Measurements from ENCODE around the gene ATG2B.

ATG2B gene, protein sequence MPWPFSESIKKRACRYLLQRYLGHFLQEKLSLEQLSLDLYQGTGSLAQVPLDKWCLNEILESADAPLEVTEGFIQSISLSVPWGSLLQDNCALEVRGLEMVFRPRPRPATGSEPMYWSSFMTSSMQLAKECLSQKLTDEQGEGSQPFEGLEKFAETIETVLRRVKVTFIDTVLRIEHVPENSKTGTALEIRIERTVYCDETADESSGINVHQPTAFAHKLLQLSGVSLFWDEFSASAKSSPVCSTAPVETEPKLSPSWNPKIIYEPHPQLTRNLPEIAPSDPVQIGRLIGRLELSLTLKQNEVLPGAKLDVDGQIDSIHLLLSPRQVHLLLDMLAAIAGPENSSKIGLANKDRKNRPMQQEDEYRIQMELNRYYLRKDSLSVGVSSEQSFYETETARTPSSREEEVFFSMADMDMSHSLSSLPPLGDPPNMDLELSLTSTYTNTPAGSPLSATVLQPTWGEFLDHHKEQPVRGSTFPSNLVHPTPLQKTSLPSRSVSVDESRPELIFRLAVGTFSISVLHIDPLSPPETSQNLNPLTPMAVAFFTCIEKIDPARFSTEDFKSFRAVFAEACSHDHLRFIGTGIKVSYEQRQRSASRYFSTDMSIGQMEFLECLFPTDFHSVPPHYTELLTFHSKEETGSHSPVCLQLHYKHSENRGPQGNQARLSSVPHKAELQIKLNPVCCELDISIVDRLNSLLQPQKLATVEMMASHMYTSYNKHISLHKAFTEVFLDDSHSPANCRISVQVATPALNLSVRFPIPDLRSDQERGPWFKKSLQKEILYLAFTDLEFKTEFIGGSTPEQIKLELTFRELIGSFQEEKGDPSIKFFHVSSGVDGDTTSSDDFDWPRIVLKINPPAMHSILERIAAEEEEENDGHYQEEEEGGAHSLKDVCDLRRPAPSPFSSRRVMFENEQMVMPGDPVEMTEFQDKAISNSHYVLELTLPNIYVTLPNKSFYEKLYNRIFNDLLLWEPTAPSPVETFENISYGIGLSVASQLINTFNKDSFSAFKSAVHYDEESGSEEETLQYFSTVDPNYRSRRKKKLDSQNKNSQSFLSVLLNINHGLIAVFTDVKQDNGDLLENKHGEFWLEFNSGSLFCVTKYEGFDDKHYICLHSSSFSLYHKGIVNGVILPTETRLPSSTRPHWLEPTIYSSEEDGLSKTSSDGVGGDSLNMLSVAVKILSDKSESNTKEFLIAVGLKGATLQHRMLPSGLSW (N-terminal part only)

DNA sequence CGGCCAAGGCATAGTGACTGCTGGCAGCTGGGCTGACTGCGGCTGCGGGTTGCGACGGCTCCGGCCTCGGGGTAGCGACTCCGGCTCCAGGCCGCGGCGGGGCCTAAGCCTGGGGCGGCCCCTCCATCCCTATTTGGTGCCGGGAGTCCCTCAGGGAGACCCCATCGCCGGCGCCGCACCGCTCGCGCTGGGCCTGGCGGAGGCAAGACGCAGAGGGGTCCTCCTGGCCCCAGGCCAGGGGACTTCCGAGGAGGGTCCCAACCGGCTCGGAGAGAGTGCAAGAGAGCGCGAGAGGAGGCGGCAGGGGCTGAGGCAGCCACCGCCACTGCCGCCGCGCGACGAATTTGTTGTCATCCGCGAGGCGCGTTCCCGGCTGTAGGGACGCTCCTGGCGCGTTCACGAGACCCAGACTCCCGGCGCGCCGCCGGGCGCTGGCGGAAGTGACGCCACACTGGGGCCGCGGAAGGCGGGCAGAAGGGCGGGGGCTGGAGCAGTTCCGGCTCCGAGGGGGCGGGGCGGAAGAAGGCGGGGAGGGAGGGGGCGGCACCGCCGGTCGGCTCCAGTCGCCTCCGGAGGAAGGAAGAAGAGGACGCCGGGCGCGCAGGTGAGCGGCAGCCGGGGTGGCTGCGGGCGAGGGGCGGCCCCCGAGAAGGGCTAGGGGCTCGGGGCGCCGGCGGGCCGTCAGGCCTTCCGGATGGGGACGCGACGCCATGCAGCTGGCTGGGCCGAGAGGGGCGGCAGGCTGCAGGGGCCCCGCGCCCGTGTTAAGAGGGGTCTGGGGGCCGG, at the start of gene ATG2B, which contains the start of gene GSKIP:
Gene ATG2B, minus strand, starts transcription at position 377 of the 786 bp plus-strand sequence. Its CDS starts 365 bp downstream, at position 12.
Gene GSKIP, plus strand, starts transcription at position 562 of the 786 bp plus-strand sequence. CDS start 18,722 bp downstream, outside the sequence.
- peak; percentile 13 for DNase-seq

DNA sequence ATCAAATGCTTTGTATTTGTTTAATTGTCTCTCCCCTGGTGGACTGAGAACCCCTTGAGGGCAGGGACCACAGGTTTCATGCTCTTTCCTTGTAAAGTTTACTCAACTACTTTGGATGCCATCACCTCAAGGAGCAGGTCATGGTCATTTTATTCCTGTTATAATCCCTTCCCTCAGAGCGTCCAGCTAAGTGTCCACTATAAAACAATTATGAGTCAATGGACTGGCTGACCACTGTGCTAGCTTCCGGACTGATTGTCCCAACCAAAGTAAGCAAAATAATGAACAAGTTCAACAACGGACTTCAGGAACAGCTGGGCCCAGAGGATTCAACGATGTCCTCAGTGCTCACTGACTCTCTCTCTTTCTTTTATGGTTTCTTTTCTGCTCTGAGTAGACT, 47.0 kb upstream of the ATG2B start:
- DNase-seq, result no peak

DNA sequence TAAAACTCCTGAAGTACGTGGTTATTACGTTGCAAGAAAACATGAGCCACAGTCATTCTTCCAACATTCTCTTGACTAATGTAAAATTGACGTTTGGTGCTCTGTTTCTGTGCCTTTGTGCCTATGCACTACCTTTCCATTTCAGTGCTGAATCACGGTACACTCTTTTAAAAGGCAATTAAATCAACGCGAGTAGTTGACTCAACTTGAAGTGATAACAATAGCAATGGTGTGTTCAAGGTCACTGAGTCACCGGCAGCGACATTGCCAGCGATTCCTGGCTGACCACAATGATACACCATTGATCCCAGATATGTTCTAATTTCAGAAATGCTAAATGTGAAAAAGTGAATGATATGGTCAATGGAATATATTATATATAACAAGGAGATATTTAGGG, 46.6 kb upstream of the ATG2B start:
- no peak for DNase-seq

DNA sequence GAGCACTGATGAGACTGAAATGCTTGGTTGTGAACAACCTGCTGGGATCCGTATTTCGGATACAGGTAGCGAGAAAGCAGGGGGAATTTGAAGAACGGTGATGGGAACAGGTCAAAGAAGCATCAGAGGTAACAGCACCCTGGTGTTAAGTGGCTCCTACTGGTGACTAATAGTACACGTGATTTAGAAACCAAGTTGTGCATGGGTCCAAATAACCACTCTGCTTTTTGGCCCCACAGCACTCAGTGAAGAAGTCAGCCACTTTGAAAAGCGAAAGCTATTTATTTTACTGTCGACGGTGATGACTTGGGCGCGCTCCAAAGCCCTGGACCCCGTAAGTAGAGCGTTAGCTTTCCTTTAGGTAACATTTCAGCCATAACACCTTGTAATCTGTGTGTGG, 45.5 kb upstream of the ATG2B start:
- DNase-seq, result no peak

DNA sequence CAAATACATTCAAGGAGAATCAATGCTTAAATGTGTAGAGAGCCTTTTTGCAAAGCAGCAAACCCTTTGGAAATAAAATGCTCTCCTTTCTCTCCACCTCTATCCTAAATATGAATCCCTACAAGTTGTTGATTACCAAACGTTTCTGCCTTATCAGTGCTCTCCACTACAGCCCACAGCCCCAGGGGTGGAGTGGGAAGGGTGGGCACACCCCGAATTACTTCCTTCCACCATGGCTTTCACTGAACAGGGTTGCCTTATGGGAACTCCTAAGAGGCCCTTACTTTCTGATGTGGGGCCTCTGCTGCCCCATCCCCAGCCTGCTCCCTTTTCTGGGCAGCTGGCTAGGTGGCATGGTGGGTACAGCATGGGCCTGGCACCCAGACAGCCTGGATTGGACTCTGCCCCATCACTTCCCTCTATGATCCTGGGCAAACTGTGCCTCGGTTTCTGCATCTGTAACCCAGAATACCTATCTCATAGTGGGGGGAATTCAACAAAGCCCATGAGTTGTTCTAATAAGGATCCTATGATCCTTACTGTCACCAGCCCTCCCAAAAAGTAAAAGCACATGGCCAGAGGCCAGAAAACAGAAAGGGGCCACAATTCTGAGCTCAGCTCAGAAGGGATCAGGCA, 44.9 kb upstream of the ATG2B start:
- DNase-seq, result no peak

DNA sequence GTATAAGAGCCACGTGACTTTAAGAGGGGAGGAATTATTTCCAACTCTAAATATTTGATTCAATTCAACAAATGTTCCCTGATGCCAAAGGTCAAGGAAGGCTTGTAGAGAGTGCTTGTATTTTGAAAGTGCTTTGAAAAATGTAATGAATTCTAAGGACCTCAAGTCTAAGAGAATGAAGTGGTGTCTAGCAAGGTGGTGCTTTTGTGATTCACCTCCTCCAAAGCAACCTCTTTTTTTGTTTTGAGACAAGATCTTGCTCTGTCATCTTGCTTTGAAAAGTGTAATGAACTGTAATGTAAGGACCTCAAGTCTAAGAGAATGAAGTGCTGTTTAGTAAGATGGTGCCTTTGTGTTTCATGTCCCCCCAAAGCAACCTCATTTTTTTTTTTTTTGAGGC, 42.5 kb upstream of the ATG2B start:
- no peak for DNase-seq

DNA sequence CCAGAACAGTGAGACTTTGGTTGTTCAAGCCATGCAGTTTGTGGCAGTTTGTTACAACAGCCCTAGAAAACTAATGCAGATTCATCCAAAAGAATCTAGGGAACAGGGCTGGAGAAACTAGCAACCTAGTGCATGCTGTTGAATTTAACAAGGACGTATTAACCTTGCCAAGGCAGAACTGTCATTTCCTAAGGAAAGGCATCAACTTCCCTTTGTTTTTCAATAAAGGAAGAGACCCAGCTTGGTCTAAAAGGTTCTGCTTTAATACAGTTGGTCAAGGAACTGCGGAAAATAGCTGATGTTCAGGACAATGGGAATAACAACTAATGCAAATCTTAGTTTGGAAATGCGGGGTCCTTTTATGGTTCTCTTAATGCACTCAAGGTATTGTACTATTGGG, 40.3 kb upstream of the ATG2B start:
- DNase-seq, result no peak

DNA sequence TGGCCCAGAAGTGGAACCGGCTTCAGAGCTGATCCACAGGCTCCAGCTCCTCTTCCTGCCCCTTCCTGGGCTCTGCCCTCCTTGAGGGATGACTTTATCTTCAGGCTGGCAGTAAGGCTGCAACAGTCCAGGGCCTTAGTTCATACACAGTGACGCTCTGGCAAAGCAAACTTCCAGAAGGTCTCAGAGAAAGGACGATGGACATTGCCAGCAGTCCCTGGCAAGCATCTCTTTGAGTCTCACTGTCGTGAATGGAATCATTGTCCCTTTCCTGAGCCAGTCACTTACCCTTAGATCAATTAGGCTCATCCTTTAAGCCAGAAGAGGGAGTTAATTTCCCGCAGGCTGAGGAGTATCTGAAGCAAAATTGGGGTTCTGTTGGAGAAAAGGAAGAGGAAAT, 37.4 kb upstream of the ATG2B start:
- no peak for DNase-seq

DNA sequence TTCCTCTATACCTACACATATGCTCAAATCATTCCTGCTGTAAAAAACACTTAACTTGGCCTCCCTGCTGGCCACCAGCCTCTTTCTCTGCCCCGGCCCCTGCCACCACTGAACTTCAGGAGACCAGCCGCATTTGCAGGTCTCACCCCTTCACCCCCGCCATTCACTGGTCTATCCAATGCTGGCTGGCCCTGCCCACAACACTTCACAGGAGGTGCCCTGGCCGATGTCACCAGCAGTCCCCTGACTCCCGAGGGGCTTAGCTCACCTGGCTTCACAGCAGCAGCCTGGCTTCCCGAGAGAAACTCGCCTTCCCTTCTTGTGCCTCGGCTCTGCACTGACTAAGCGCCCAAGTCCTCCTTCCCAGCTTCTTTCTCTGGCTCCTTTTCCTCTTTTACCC, 36.3 kb upstream of the ATG2B start:
- no peak for DNase-seq

DNA sequence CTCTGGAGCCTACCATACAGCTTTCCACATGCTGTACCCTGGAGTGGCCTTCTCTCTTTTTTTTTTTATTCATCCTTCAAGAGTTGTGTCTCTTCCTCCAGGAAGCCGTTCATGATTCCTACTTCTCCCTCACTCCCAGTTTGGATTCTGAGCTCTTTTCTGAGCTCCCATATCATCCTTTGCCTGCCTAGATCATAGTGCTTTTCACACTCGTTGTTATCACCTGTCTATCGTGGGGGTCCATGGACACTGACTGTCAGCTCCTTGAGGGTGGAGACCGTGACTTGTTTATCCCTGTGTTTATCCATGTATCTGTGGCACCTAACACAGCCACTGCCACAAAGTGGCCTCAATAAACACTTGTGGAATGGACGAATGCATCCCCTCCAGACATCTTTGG, 35.8 kb upstream of the ATG2B start:
- no peak for DNase-seq

DNA sequence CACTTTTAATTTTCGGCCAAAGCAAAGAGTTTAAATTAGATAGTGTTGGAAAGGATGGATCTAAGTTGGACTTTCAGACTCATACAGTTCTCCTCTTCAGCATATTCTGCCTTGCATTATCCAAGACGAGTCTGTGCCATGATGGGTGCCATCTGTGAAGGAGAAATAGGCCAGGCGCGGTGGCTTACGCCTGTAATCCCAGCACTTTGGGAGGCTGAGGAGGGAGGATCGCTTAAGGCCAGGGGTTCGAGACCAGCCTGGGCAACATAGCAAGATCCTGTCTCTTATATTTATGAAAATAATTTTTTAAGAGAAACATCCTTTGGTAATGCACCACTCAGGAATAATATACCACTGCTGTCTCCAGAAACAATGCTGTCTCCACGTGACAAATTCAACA, 35.3 kb upstream of the ATG2B start:
- DNase-seq, result no peak

DNA sequence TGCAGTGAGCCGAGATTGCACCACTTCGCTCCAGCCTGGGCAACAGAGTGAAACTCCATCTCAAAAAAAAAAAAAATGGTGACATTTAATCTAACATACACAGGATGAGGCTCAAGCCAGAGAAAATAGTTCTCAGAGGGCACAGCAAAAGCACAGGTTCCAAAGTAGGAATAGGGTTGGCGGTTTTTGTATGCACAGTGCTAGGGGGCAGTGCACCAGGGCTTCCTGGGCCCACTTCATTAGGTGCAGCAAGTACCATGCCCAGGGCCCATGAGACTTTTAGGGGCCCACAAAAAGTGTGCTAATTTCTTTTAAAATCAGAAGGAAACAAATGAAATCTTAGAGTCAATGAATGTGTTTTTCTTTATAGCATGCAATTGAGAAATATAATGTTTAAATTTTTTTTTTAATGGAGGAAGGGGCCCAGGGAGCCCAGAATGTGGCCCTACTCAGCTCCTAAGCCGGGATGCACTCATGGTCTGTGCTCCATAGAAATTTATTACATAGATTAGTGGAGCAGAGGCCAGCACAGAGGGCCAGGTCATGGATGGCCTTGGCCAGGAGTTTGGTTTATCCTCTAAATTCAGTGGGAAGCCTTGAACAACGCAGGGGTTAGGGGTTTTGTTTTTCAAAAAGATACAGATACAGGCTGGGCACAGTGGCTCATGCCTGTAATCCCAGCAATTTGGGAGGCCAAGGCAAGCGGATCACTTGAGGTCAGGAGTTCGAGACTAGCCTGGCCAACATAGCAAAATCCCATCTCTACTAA, 31.1 kb upstream of the ATG2B start:
- no peak for DNase-seq

DNA sequence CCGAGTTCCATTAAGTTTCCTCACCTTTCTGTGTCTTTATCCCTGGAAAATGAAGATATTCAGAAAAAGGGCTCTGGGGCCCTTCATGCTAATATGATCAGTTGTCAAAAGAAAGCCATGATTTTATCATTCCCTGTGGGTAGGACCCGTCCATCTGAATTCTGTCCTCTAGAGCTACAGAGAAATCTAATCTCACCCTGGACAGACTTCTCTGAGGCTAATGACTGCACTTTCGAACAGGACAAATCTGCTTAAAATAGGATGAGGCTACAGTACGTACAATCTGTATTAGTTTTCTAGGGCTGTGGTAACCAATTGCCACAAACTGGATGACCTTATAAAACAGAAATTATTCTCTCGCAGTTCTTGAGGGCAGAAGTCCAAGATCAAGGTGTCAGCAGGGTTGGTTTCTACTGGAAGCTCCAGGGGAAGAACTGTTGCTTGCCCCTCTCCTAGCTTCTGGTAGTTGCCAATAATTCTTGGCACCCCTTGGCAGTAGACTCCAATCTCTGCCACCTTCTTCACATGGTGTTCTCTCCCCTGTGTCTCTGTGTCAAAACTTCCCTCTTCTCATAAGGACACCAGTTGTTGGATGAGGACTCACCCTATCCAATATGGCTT, 30.0 kb upstream of the ATG2B start:
- no peak for DNase-seq

DNA sequence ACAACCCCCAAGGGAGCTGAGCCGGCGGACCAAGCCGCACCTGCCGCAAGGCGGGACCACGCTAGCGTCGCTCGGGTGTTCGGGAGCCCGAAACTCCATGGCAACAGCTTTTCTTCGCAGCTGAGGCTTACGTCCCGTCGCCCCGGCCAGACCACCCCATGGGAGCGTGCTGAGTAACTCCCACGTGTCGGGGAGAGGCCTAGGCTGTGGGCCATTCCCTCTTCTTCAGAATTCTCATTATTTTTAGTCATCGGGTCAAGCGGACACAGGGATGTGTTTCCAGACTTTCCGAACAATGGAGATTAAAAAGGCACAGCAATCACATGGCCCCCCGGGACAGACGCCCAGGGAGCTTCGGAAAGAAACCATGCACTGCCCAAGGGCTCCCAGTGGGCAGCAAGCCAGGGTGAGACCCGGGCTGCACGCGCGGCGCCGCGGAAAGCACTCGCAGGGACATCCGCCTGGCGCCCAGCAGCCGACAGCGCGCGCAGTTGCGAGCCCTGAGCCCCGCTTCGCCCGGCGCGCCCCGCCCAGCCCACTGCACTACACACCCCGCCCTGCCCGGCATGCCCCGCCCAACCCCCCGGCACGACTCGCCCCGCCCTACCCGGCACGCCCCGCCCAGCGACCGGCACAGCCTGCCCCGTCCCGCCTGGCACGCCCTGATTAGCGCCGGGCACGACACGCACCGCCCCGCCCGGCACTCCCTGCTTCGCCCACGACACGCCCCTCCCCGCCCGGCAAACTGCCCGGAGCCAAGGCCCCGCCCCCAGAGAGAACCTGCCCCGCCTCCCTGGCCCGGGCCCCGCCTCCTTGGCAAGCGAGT, 28.4 kb upstream of the ATG2B start:
- peak; percentile 69 for DNase-seq

DNA sequence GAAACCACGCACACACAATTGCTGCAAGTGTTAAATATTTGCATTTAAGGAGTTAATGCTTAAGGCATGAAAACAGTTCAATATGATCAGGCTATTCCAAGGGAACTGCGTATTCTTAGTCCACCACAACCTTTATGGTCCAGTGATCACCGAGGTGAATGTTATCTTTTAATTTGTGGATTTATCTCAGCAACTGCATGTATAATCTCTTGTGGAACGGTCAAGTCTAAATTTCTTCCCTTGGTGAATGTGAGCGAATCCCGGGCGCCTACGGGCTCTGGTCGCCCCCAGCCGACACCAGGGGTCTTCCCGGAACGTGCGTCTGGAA, 27.8 kb upstream of the ATG2B start:
- DNase-seq, result no peak

DNA sequence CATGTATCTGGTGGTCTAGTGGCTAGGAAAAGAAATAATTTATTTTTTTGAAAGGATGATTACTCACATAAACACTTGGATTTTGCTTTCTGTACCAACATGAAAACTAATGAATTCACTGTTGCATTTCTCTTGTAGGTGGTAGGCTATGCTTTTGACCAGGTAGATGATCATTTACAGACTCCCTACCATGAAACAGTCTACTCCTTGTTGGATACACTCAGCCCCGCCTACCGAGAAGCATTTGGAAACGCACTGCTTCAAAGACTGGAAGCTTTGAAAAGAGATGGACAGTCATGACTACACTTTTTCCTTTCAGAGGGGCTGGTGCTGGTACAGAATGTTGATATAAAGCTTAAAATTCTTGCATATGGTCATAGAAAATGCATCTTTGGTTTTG, 22.2 kb upstream of the ATG2B start:
- no peak for DNase-seq

DNA sequence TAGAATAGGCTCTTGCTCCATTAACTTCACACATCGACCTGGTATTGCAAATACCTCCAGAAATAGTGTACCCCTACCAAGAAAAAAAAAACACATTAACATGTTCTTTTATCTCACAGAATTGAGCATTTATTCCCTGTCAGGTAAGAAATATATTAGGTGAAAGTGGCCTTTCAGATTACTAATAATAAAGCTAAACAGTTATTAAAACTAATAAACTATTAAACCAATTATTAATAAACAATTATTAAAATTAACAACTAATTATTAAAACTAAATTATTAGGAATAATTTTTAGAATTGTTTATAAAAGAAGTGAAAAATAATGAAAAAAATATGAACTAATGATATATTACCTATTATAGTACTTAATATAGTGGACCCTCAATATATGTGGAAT, 21.6 kb upstream of the ATG2B start:
- no peak for DNase-seq

DNA sequence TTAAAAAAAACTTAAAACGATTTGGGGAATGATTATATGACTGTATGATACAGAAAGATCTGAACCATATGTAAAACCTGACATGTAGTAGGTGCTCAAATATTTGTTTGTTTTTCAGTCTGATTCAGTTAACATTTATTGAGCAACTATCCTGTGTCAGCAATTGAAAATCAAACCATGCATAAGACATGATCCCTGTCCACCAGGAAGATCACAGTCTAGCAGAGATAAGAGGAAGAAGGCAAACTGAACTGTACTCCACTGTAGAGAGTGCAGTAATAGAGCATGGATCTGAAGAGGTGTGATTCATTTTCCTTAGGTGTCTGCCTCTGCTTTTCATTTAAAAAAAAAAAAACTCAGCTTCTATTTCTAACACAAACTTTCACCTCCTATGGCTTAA, 20.9 kb upstream of the ATG2B start:
- DNase-seq, result no peak

DNA sequence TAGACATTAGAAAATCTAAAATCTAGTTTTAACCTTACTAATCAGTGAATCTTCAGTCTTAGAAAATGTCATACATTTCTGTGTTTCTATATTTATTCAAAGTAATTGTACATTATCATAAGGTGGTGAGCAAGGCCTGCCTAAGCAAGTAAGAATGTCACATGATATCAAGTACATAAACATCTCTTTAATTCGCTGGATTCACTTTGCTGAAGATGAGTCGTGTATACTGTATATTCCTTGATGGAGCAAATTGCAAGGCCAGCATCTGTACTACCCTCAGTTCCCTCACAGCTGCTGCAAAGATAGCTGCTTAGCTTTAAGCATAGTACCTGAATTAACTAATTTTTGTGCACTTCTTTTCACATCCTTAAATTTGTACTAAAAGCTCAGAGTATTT, 20.3 kb upstream of the ATG2B start:
- no peak for DNase-seq

DNA sequence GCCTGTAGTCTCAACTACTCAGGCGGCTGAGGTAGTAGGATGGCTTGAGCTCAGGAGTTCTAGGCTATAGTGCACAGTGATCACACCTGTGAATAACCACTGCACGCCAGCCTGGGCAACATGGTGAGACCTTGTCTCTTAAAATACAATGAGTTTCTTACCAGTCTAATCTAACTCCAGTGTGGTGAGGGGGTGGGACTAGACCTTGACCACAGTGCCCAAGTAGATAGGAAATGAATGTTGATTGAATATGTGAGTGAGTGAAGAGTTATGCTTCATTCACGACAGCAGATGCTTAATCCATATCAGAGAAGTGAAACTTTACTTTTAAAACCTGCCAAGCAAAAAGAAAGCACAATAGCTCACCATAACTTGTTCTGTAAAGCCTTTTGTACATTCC, 17.6 kb upstream of the ATG2B start:
- no peak for DNase-seq
